Trophoblast cell (in vitro differentiated cells and primary cell): Measurements from ENCODE around the gene ZBTB2.
"Not testable (repeated sequence)": the region's sequence is repeated elsewhere in the genome, so short reads cannot be mapped to it uniquely, and the experiment has no call there.

Source experiments
- DNase-seq, 2 donors: peaks; one replicate each; pipeline ENCODE4 v3.0.0-alpha.2; 2016
- H2AFZ ChIP-seq: 2 replicates; pipeline ENCODE4 v1.6.1; 2013; ENCODE audit warnings: low read length, moderate library complexity, mild to moderate bottlenecking; ENCODE audit not compliant: insufficient read depth, poor library complexity
- H2AK5ac ChIP-seq: 2 replicates; pipeline ENCODE4 v1.6.1; 2013; ENCODE audit warnings: mild to moderate bottlenecking, low read length
- H2BK120ac ChIP-seq: 2 replicates; pipeline ENCODE4 v1.6.1; 2013; ENCODE audit warnings: low read length, mild to moderate bottlenecking, moderate library complexity; ENCODE audit not compliant: insufficient read depth, poor library complexity
- H2BK12ac ChIP-seq: 2 replicates; pipeline ENCODE4 v1.6.1; 2013; ENCODE audit warnings: mild to moderate bottlenecking, low read length, moderate library complexity
- H2BK5ac ChIP-seq: 2 replicates; pipeline ENCODE4 v1.6.1; 2013; ENCODE audit warnings: low read length, low read depth, moderate library complexity, mild to moderate bottlenecking; ENCODE audit not compliant: poor library complexity
- H3K14ac ChIP-seq: 2 replicates; pipeline ENCODE4 v1.6.1; 2013; ENCODE audit warnings: mild to moderate bottlenecking, low read length
- H3K18ac ChIP-seq: 2 replicates; pipeline ENCODE4 v1.6.1; 2013; ENCODE audit warnings: mild to moderate bottlenecking, low read length
- H3K23ac ChIP-seq: 2 replicates; pipeline ENCODE4 v1.6.1; 2013; ENCODE audit warnings: low read length
- H3K27ac ChIP-seq: 2 replicates; pipeline ENCODE4 v1.5.1; 2013; ENCODE audit warnings: low read depth, mild to moderate bottlenecking, inconsistent platforms, low read length, moderate library complexity
- H3K27me3 ChIP-seq: 2 replicates; pipeline ENCODE4 v1.6.1; 2013; ENCODE audit warnings: inconsistent platforms, mild to moderate bottlenecking, low read length, moderate library complexity; ENCODE audit not compliant: insufficient read depth
- H3K36me3 ChIP-seq, 2 experiments: 1 replicate in 1 of 2; 2 replicates in 1 of 2; pipeline ENCODE4 v1.6.1; 2013; ENCODE audit warnings: low read length in 2 of 2, mild to moderate bottlenecking in 2 of 2, moderate library complexity in 1 of 2; ENCODE audit not compliant: insufficient read depth in 2 of 2, control insufficient read depth in 1 of 2
- H3K4ac ChIP-seq: 2 replicates; pipeline ENCODE4 v1.6.1; 2013; ENCODE audit warnings: low read depth, mild to moderate bottlenecking, low read length, moderate library complexity
- H3K4me1 ChIP-seq, 2 experiments: 1 replicate in 1 of 2; 2 replicates in 1 of 2; pipeline ENCODE4 v1.6.1; 2013; ENCODE audit warnings: low read length in 2 of 2, mild to moderate bottlenecking in 2 of 2, moderate library complexity in 1 of 2; ENCODE audit not compliant: insufficient read depth in 2 of 2, control insufficient read depth in 1 of 2
- H3K4me2 ChIP-seq: 2 replicates; pipeline ENCODE4 v1.6.1; 2013; ENCODE audit warnings: inconsistent platforms, mild to moderate bottlenecking, low read length, moderate library complexity
- H3K4me3 ChIP-seq: 2 replicates; pipeline ENCODE4 v1.5.1; 2013; ENCODE audit warnings: mild to moderate bottlenecking, low read depth, low read length, inconsistent platforms
- H3K79me1 ChIP-seq: one replicate; pipeline ENCODE4 v1.6.1; 2013; ENCODE audit warnings: low read length
- H3K79me2 ChIP-seq: 2 replicates; pipeline ENCODE4 v1.6.1; 2013; ENCODE audit warnings: low read length, mild to moderate bottlenecking; ENCODE audit not compliant: control insufficient read depth, insufficient read depth, poor library complexity
- H3K9ac ChIP-seq: 2 replicates; pipeline ENCODE4 v1.6.1; 2013; ENCODE audit warnings: mild to moderate bottlenecking, low read length
- H3K9me3 ChIP-seq: 2 replicates; pipeline ENCODE4 v1.6.1; 2013; ENCODE audit warnings: low read depth, mild to moderate bottlenecking, control low read depth, inconsistent platforms, low read length; ENCODE audit not compliant: insufficient read depth
- H4K12ac ChIP-seq: 2 replicates; pipeline ENCODE4 v1.6.1; 2013; ENCODE audit warnings: low read depth, mild to moderate bottlenecking, low read length, moderate library complexity
- H4K8ac ChIP-seq: 2 replicates; pipeline ENCODE4 v1.6.1; 2013; ENCODE audit warnings: low read depth, mild to moderate bottlenecking, low read length, moderate library complexity
- H4K91ac ChIP-seq: one replicate; pipeline ENCODE4 v1.6.1; 2013; ENCODE audit warnings: low read depth, mild to moderate bottlenecking, low read length, moderate library complexity
- WGBS: extraction: QIAGEN DNeasy Blood & Tissue Kit; methylation state at CpG from one replicate; pipeline ENCODE4 v1.1.7; 2013; ENCODE audit warnings: missing lambda C conversion rate; ENCODE audit not compliant: insufficient read length, insufficient coverage; ENCODE audit errors: extremely low coverage; 5-methylcytosine and 5-hydroxymethylcytosine counted together

Gene ZBTB2

GRCh38 chr6:151356983-151357382 is 34.4 kb downstream of the ZBTB2 start:
- not testable (repeated sequence) for H3K27me3 ChIP-seq

GRCh38 chr6:151353795-151354194 is 37.6 kb downstream of the ZBTB2 start:
- Histone ChIP-seq H3K4me2 (no peak overlapping the region), H4K8ac (no peak overlapping the region), H2BK12ac (no peak overlapping the region), H2AFZ (no peak overlapping the region), H2BK120ac (no peak overlapping the region), H3K79me1 (peaks cover 8% of the 10 kb centered on the region), H3K27ac (no peak overlapping the region), H3K27me3 (no peaks in the 10 kb centered on the region), H3K9me3 (no peaks in the 10 kb centered on the region), H4K12ac (no peak overlapping the region), H3K79me2 (no peaks in the 10 kb centered on the region), H2AK5ac (no peak overlapping the region), H4K91ac (no peak overlapping the region), H3K18ac (no peak overlapping the region), H2BK5ac (no peak overlapping the region), H3K4ac (no peak overlapping the region), H3K9ac (no peak overlapping the region), H3K23ac (no peak overlapping the region), H3K4me3 (no peak overlapping the region), H3K14ac (no peak overlapping the region), H3K36me3 (peaks cover 5 to 7% of the 10 kb centered on the region in 2 experiments), H3K4me1 (peaks cover 0 to 5% of the 10 kb centered on the region in 2 experiments)
- WGBS: no CpG with 5 or more reads among the region's 10 CpGs
- no peak for DNase-seq

More at GRCh38 chr6:151356983-151357382, 34.4 kb downstream of the ZBTB2 start:
- H2AFZ ChIP-seq, H3K14ac ChIP-seq, H4K12ac ChIP-seq, H3K4me2 ChIP-seq, H3K4ac ChIP-seq, H4K8ac ChIP-seq, H2AK5ac ChIP-seq, H3K4me3 ChIP-seq, H2BK12ac ChIP-seq, H2BK5ac ChIP-seq, H4K91ac ChIP-seq, H3K9ac ChIP-seq, H2BK120ac ChIP-seq, H3K79me2 ChIP-seq, H3K18ac ChIP-seq, H3K23ac ChIP-seq, H3K27ac ChIP-seq, H3K9me3 ChIP-seq, H3K36me3 ChIP-seq: not testable (repeated sequence)
- Histone ChIP-seq H3K79me1 (peaks cover 14% of the 10 kb centered on the region), H3K4me1 (peaks cover 3 to 10% of the 10 kb centered on the region in 2 experiments)
- DNase-seq: peak; percentile 62 to 85
- WGBS: no CpG with 5 or more reads among the region's 6 CpGs

- Histone ChIP-seq H3K27ac (no peak overlapping the region), H3K4me3 (no peak overlapping the region), H2BK120ac (no peak overlapping the region), H3K18ac (no peak overlapping the region), H2AK5ac (no peak overlapping the region), H3K23ac (no peak overlapping the region), H3K27me3 (no peaks in the 10 kb centered on the region), H2BK12ac (no peak overlapping the region), H3K79me2 (no peaks in the 10 kb centered on the region), H2AFZ (no peak overlapping the region), H3K9ac (no peak overlapping the region), H4K8ac (no peak overlapping the region), H2BK5ac (no peak overlapping the region), H3K4me1 (peaks cover 0 to 5% of the 10 kb centered on the region in 2 experiments), H3K4me2 (no peak overlapping the region), H3K14ac (peak overlapping the region; percentile 2), H3K36me3 (peaks cover 4 to 7% of the 10 kb centered on the region in 2 experiments), H3K79me1 (peaks cover 4% of the 10 kb centered on the region), H4K91ac (no peak overlapping the region), H4K12ac (no peak overlapping the region), H3K4ac (no peak overlapping the region), H3K9me3 (no peaks in the 10 kb centered on the region)
- WGBS: no CpG with 5 or more reads among the region's 19 CpGs
- no peak for DNase-seq
Measured at GRCh38 chr6:151352410-151353396, 38.7 kb downstream of the ZBTB2 start.

- Histone ChIP-seq H2AFZ (no peak overlapping the region), H2AK5ac (no peak overlapping the region), H3K4me2 (no peak overlapping the region), H3K27ac (no peak overlapping the region), H3K4me1 (peaks cover 0 to 3% of the 10 kb centered on the region in 2 experiments), H3K9ac (no peak overlapping the region), H3K4ac (no peak overlapping the region), H4K12ac (no peak overlapping the region), H2BK120ac (no peak overlapping the region), H3K9me3 (no peaks in the 10 kb centered on the region), H4K91ac (no peak overlapping the region), H2BK12ac (no peak overlapping the region), H4K8ac (no peak overlapping the region), H3K27me3 (no peaks in the 10 kb centered on the region), H3K14ac (no peak overlapping the region), H3K79me1 (peaks cover 4% of the 10 kb centered on the region), H2BK5ac (no peak overlapping the region), H3K4me3 (no peak overlapping the region), H3K79me2 (no peaks in the 10 kb centered on the region), H3K18ac (no peak overlapping the region), H3K36me3 (peaks cover 3 to 7% of the 10 kb centered on the region in 2 experiments), H3K23ac (no peak overlapping the region)
- DNase-seq: no peak
- no CpG with 5 or more reads among the region's 7 CpGs for WGBS
Measured at GRCh38 chr6:151351731-151352130, 39.6 kb downstream of the ZBTB2 start.
